Heart left ventricle (tissue), 16 donors: ENCODE results near the gene PHF11. TPM values are rescaled to one million over a fixed set of nuclear protein-coding genes. Genes with fewer than 3 reads are reported as not detected.
A peak's percentile ranks its signal among the peaks of the same experiment; 100 is the strongest.

ENCODE experiments used
- ATAC-seq, 4 donors: fragments of 200-7000 bp; cut with Tn5 transposase; one replicate each; pipeline ENCODE4 v1.9.1; 2020 to 2022; ENCODE audit warnings: moderate library complexity in 4 of 4, mild to moderate bottlenecking in 3 of 4, moderate number of reproducible peaks in 1 of 4
- DNase-seq, 5 donors: peaks; one replicate each; pipeline ENCODE4 v3.0.0-alpha.2; 2020
- H3K27ac ChIP-seq, 12 donors: fragments of 200-600 bp; sonication (generic) in 4 of 12; one replicate each; pipeline versions ENCODE4 v1.5.0 to v1.8.0; 2016 to 2022; ENCODE audit warnings: mild to moderate bottlenecking in 2 of 12
- H3K27me3 ChIP-seq, 9 donors: fragments of 200-600 bp; sonication (generic) in 2 of 9; one replicate each; pipeline versions ENCODE4 v1.5.1 to v1.8.0; 2016 to 2022; ENCODE audit warnings: mild to moderate bottlenecking in 3 of 9
- H3K36me3 ChIP-seq, 9 donors: fragments of 200-600 bp; sonication (generic) in 2 of 9; one replicate each; pipeline versions ENCODE4 v1.5.0 to v1.8.0; 2018 to 2022; ENCODE audit warnings: mild to moderate bottlenecking in 2 of 9
- H3K4me1 ChIP-seq, 12 donors: fragments of 200-600 bp; sonication (generic) in 4 of 12; one replicate each; pipeline versions ENCODE4 v1.5.0 to v1.8.0; 2016 to 2022; ENCODE audit warnings: mild to moderate bottlenecking in 3 of 12
- H3K4me3 ChIP-seq, 12 donors: fragments of 200-600 bp; sonication (generic) in 4 of 12; one replicate each; pipeline versions ENCODE4 v1.5.0 to v1.8.0; 2017 to 2022; ENCODE audit warnings: mild to moderate bottlenecking in 9 of 12, moderate library complexity in 4 of 12
- H3K9me3 ChIP-seq, 12 donors: fragments of 200-600 bp; sonication (generic) in 4 of 12; one replicate each; pipeline versions ENCODE4 v1.5.0 to v1.8.0; 2016 to 2022; ENCODE audit warnings: mild to moderate bottlenecking in 1 of 12
- POLR2A ChIP-seq, 2 donors: fragments of 450-650 bp; IDR thresholded peaks; one replicate each; pipeline ENCODE4 v1.6.1; 2017; ENCODE audit warnings: antibody characterized with exemption in 2 of 2, mild to moderate bottlenecking in 2 of 2, moderate library complexity in 2 of 2
- WGBS, 4 donors: extraction: QIAGEN DNeasy Blood & Tissue Kit in 2 of 4; methylation state at CpG; one replicate each; pipeline versions ENCODE4 v1.1.5 to v1.1.7; 2013 to 2018; 5-methylcytosine and 5-hydroxymethylcytosine counted together
- intact Hi-C, 10 donors: fragments of 100-400 bp; cut with DNase I; formaldehyde crosslinking; loops; one replicate each; pipeline versions ENCODE4 v1.11.1 to v1.14.2; 2022
- long read RNA-seq, 3 donors: library from polyadenylated mRNA; unstranded; transcript quantifications; one replicate each; pipeline ENCODE4 v2.0.0, GENCODE V29; 2020 to 2021
- polyA plus RNA-seq, 2 donors: library from polyadenylated mRNA; stranded (reverse); fragments of 200-250 nt; gene quantifications; one replicate each; pipeline ENCODE4 v1.2.3, GENCODE V29; 2013
- total RNA-seq, 9 donors: library from RNA; depleted of rRNA in 2 of 9; stranded (reverse); fragments of >200 nt in 2 of 9; fragmentation: NEBNext Ultra II Directional in 3 of 9; extraction: Animal tissue kit (Norgen Biotek cat#: 25700) in 3 of 9; gene quantifications; one replicate each; pipeline versions ENCODE4 v1.1.0 to v1.2.4, GENCODE V29; 2016 to 2023
- TF ChIP-seq, protein P1 (sequence below), 12 donors: fragments of 200-600 bp; sonication (generic) in 4 of 12; IDR thresholded peaks; one replicate each; pipeline versions ENCODE4 v1.5.0 to v1.8.0; 2018 to 2022; ENCODE audit warnings: antibody characterized with exemption in 12 of 12, mild to moderate bottlenecking in 5 of 12
- donor health status: ischemic (EF 13 %, LVEDD 7.1; RV severe dilation, severe dysfunction).
- donor health status: healthy with polysubstance abuse.
- donor health status: DM: no; HTN: yes; CAD: no.
- donor health status: DM: no; HTN: no; CAD: no.
- donor health status: ischemic (EF 25% LVEDD 6.9; RV normal size, moderate dysfunction).
- donor health status: ischemic (EF 25% LVEDD 5.7; RV mildly dilated, moderate dysfunction).
- donor health status: healthy.
- donor health status: DM: yes; HTN: yes; CAD: no.
- donor health status: ischemic (EF 35%, LVEDD 5.7; RV mildly dilated, moderate dysfunction).
- donor health status: nonischemic (EF 11% LVEDD 7.7; RV severe dilation, severe dysfunction).
- donor health status: DM: yes; HTN: yes; CAD: no.
- donor health status: PGD.
- donor health status: ischemic (EF 29% LVEDD 5.4; RV normal size, mild dysfunction).
- donor health status: nonischemic (EF 23%, LVEDD 6.1; RV moderate dilation, normal function).

Gene PHF11
- total RNA-seq (10 to 100 TPM; 13.7 to 48.5 (median 16.5) TPM), polyA plus RNA-seq (10 to 100 TPM; 17.4 to 28.0 TPM)
- long read RNA-seq, donor 1, transcript PHF11-202 (10 exons, 1,359 nt), result major isoform, 11 of 14 reads
- long read RNA-seq, donor 1, partial matches to known transcripts, result 1 of 14 reads
- long read RNA-seq, donor 1, other reads (novel, unspliced or antisense), result 1 of 14 reads
- long read RNA-seq, donor 2, transcript PHF11-203 (9 exons, 903 nt), result minor isoform, 5 of 24 reads
- long read RNA-seq, donor 2, transcript PHF11-202 (10 exons, 1,359 nt), result major isoform, 18 of 24 reads
- long read RNA-seq, donor 2, partial matches to known transcripts, result 0 of 24 reads
- long read RNA-seq, donor 2, other reads (novel, unspliced or antisense), result 1 of 24 reads
- long read RNA-seq, donor 3, transcript PHF11-202 (10 exons, 1,359 nt), result major isoform, 7 of 8 reads
- long read RNA-seq, donor 3, partial matches to known transcripts, result 1 of 8 reads
- long read RNA-seq, donor 3, other reads (novel, unspliced or antisense), result 0 of 8 reads

DNA sequence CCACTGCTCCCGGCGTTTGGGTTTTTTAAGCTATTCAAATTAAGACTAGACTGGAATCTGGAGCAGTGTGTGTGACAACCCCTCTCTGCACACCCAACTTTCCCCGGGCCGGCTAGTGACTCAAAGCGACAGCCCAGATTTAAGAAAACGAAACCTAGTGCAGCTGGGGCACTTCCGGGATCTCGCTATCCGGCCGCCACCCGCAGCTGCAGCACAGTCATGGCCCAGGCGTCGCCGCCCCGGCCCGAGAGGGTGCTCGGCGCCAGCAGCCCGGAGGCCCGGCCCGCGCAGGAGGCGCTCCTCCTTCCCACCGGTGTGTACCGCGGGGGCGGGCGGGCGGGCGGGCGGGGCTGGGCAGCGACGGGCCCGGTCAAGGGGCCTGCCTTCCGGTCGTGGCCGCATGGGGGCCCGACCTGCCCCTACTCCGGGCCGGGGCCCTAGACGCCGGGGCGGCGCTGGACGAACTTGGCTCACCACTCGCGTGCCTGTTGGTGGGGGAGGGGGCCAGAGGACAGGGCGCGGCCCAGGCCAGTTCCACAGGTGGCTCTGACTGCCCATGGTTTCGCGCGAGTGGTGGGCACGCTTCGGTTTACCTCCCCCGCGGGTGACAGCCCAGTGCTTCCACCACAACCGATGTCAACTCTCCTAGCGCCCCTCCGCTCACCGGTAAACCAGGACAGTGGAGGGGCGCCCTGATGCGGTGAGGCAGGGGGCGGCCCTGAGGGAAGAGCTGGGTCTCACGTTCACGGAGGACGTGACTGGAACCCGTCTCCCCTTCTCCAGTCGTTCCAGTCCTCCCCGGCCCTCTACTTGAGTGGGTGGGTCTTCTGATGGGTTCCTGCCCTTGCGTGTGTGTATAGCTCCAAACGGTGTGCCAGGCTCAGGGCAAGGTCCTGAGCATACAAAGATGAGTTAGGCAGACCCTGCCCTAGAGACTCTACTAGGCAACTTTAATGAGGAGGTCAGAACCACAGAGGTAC is at the start of gene PHF11:
Gene PHF11 (plus strand): TSS at position 171 of the 980 bp plus-strand sequence. CDS start 49 bp downstream, at position 220.
- Histone ChIP-seq H3K4me3 (peak within 1 kb of the TSS; percentile 56 to 86 (median 70)), H3K27ac (peak within 1 kb of the TSS; percentile 83 to 99 (median 95)), H3K4me1 (peaks cover 0 to 39% (median 8%) of the 10 kb centered on the region in 12 donors), H3K36me3 (peaks cover 0 to 18% (median 10%) of the 10 kb centered on the region in 9 donors), H3K27me3 (no peaks in the 10 kb centered on the region), H3K9me3 (no peaks in the 10 kb centered on the region)
- 5 to 10% (median 7%) methylated on average over 38 to 71 of the region's 71 CpGs for WGBS, 4 donors
- peak in 1 of 2 donors; percentile 43 for TF ChIP-seq POLR2A (IDR thresholded peaks at IDR 0.05)
- TF ChIP-seq, protein P1, sequence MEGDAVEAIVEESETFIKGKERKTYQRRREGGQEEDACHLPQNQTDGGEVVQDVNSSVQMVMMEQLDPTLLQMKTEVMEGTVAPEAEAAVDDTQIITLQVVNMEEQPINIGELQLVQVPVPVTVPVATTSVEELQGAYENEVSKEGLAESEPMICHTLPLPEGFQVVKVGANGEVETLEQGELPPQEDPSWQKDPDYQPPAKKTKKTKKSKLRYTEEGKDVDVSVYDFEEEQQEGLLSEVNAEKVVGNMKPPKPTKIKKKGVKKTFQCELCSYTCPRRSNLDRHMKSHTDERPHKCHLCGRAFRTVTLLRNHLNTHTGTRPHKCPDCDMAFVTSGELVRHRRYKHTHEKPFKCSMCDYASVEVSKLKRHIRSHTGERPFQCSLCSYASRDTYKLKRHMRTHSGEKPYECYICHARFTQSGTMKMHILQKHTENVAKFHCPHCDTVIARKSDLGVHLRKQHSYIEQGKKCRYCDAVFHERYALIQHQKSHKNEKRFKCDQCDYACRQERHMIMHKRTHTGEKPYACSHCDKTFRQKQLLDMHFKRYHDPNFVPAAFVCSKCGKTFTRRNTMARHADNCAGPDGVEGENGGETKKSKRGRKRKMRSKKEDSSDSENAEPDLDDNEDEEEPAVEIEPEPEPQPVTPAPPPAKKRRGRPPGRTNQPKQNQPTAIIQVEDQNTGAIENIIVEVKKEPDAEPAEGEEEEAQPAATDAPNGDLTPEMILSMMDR (IDR thresholded peaks at IDR 0.05), result peak in 9 of 12 donors; percentile 10 to 37 (median 23)
- DNase-seq, result peak; percentile 82 to 91 (median 88)
- ATAC-seq, result peak; percentile 71 to 92 (median 90)
- intact Hi-C loops, result loop anchor here in 8 of 10 donors (2.0 to 10.0 kb wide), 8 partner anchors 49 to 194 kb away; partner anchors contain the start of genes CAB39L (in 3 of the 8), SETDB2 (in 3 of the 8) and RCBTB1 (in 2 of the 8)

DNA sequence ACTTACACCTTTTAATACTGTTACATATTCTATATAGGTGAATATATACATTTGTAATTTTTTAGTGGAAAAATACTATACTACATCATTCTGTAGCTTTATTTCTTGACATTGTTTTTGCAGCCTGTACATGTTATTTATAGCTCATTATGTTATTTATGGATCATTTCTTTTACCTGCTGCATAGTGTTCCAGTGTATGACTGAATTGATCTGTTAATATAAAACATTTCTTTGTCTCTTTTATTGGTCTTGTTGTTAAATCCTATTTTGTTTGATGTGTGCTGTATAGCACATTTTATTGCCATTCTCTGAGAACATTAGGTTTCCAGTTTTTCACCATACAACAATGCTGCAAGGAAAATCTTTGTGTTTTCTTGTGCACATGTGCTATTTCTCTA is 49.3 kb upstream of the PHF11 start:
- no peak for TF ChIP-seq POLR2A (IDR thresholded peaks at IDR 0.05)
- intact Hi-C loops, result loop anchor here in 4 of 10 donors (5.0 to 10.0 kb wide), 4 partner anchors 48 to 158 kb away; partner anchors contain the start of genes PHF11 (in 3 of the 4) and RCBTB1 (in 1 of the 4)

DNA sequence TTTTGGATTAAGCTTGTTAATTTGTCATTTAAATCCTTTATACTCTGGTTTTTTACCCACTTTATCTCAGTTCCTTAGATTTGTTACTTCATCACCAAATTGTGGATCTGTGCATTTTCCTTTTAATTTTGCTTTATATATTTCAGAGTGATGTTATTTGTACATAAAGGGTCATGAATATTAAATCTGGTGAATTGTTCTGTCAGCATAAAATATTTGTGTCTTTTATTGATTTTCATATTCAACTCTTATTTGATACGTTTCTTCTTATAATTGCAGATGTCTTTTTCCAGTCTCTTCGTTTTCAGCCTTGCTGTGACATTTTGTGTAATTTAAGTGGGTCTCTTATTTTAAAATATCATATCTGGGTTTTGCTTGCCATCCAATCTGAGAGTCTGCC is 47.0 kb upstream of the PHF11 start:
- no peak for DNase-seq
- peaks cover 0 to 40% (median 16%) of the 10 kb centered on the region in 12 donors for H3K4me1 ChIP-seq
- no peak overlapping the region for H3K27ac ChIP-seq
- H3K4me3 ChIP-seq, result no peak overlapping the region
- no peak for TF ChIP-seq POLR2A (IDR thresholded peaks at IDR 0.05)
- TF ChIP-seq, protein P1 (IDR thresholded peaks at IDR 0.05), result no peak
- intact Hi-C loops, result loop anchor here in 4 of 10 donors (5.0 to 10.0 kb wide), 4 partner anchors 46 to 156 kb away; partner anchors contain the start of genes PHF11 (in 3 of the 4) and RCBTB1 (in 1 of the 4)
- no peaks in the 10 kb centered on the region for H3K27me3 ChIP-seq
- 95 to 96% (median 96%) methylated on average over 2 of the region's 2 CpGs for WGBS, 4 donors
- H3K9me3 ChIP-seq, result no peaks in the 10 kb centered on the region
- no peak for ATAC-seq
- H3K36me3 ChIP-seq, result peaks cover 0 to 12% (median 0%) of the 10 kb centered on the region in 9 donors

More for the DNA sequence above, 49.3 kb upstream of the PHF11 start:
- H3K4me3 ChIP-seq, result peak overlapping the region in 2 of 12 donors; percentile 79 to 85
- no peak for ATAC-seq
- H3K9me3 ChIP-seq, result no peaks in the 10 kb centered on the region
- peak overlapping the region in 5 of 12 donors; percentile 85 to 99 (median 94) for H3K27ac ChIP-seq
- no peak for DNase-seq
- no peaks in the 10 kb centered on the region for H3K27me3 ChIP-seq
- peaks cover 0 to 49% (median 16%) of the 10 kb centered on the region in 12 donors for H3K4me1 ChIP-seq
- H3K36me3 ChIP-seq, result no peaks in the 10 kb centered on the region
